GM12878 (cell line): Measurements from ENCODE around the gene PRDM12. TPM values are rescaled to one million over a fixed set of nuclear protein-coding genes. Genes with fewer than 3 reads are reported as not detected.

Experiments
- ASH2L ChIP-seq: fragments of 300-600, 200-600 bp; sonication (generic); IDR thresholded peaks from 2 replicates; pipeline ENCODE4 v1.6.1; 2017; ENCODE audit warnings: low read depth, mild to moderate bottlenecking, borderline replicate concordance
- ATF7 ChIP-seq: fragments of 450-650 bp; IDR thresholded peaks from 2 replicates; pipeline ENCODE4 v1.6.1; 2016; ENCODE audit warnings: low read depth, mild to moderate bottlenecking
- BCL11A ChIP-seq: IDR thresholded peaks from 2 replicates; pipeline ENCODE4 v1.6.1; 2011; ENCODE audit warnings: low read depth, low read length
- BCLAF1 ChIP-seq: fragments of 450-650 bp; IDR thresholded peaks from 2 replicates; pipeline ENCODE4 v1.6.1; 2017; ENCODE audit warnings: antibody characterized with exemption, mild to moderate bottlenecking, moderate library complexity
- BHLHE40 ChIP-seq, 2 experiments: fragments of 450-650 bp in 1 of 2; IDR thresholded peaks; 2 replicates each; pipeline ENCODE4 v1.6.1; 2011 to 2017; ENCODE audit warnings: low read depth in 2 of 2, borderline replicate concordance in 1 of 2, improper control_type of control experiment in 1 of 2, low read length in 1 of 2, mild to moderate bottlenecking in 1 of 2
- BRCA1 ChIP-seq: IDR thresholded peaks from 2 replicates; pipeline ENCODE4 v1.6.1; 2011; ENCODE audit warnings: low read depth, low read length, improper control_type of control experiment
- CBX5 ChIP-seq: sonication (generic); IDR thresholded peaks from 2 replicates; pipeline ENCODE4 v1.6.1; 2016; ENCODE audit warnings: low read depth, moderate library complexity, mild to moderate bottlenecking, inconsistent platforms
- CUX1 ChIP-seq: IDR thresholded peaks from 2 replicates; pipeline ENCODE4 v1.6.1; 2012; ENCODE audit warnings: improper control_type of control experiment, low read depth, low read length; ENCODE audit not compliant: insufficient replicate concordance
- E2F4 ChIP-seq: IDR thresholded peaks from 2 replicates; pipeline ENCODE4 v1.6.1; 2012; ENCODE audit warnings: low read depth, low read length, improper control_type of control experiment
- EGR1 ChIP-seq, 2 experiments: IDR thresholded peaks; 1 replicate in 1 of 2; 2 replicates in 1 of 2; pipeline ENCODE4 v1.6.1; 2011 to 2012; ENCODE audit warnings: low read depth in 2 of 2, low read length in 2 of 2, borderline replicate concordance in 1 of 2, mild to moderate bottlenecking in 1 of 2, moderate library complexity in 1 of 2
- HCFC1 ChIP-seq: fragments of 150-350 bp; IDR thresholded peaks from 2 replicates; pipeline ENCODE4 v1.6.1; 2014; ENCODE audit warnings: low read length
- KLF5 ChIP-seq: fragments of 450-650 bp; IDR thresholded peaks from 2 replicates; pipeline ENCODE4 v1.6.1; 2014; ENCODE audit warnings: mild to moderate bottlenecking; ENCODE audit not compliant: partially characterized antibody
- MYB ChIP-seq: fragments of 150-350 bp; IDR thresholded peaks from 2 replicates; pipeline ENCODE4 v1.6.1; 2014; ENCODE audit warnings: mild to moderate bottlenecking, low read depth, low read length, borderline replicate concordance
- NR2C1 ChIP-seq: fragments of 450-650 bp; IDR thresholded peaks from 2 replicates; pipeline ENCODE4 v1.6.1; 2017; ENCODE audit warnings: antibody characterized with exemption, mild to moderate bottlenecking, moderate library complexity
- POLR2A ChIP-seq: IDR thresholded peaks from 2 replicates; pipeline ENCODE4 v1.6.1; 2011; ENCODE audit warnings: low read depth, mild to moderate bottlenecking, low read length
- POU2F2 ChIP-seq: IDR thresholded peaks from 3 replicates; pipeline ENCODE4 v1.6.1; 2011; ENCODE audit warnings: low read depth, mild to moderate bottlenecking, low read length, borderline replicate concordance
- RB1 ChIP-seq: fragments of 450-650 bp; formaldehyde crosslinking; IDR thresholded peaks from 2 replicates; pipeline ENCODE4 v1.6.1; 2017; ENCODE audit warnings: mild to moderate bottlenecking, borderline replicate concordance
- SIN3A ChIP-seq: IDR thresholded peaks from 2 replicates; pipeline ENCODE4 v1.6.1; 2012; ENCODE audit warnings: low read depth, low read length, improper control_type of control experiment
- SREBF1 ChIP-seq: IDR thresholded peaks from 2 replicates; pipeline ENCODE4 v1.6.1; 2012; ENCODE audit warnings: mild to moderate bottlenecking, low read length
- STAT3 ChIP-seq: IDR thresholded peaks from 2 replicates; pipeline ENCODE4 v1.6.1; 2011; ENCODE audit warnings: low read depth, low read length, improper control_type of control experiment
- TARDBP ChIP-seq: IDR thresholded peaks from 2 replicates; pipeline ENCODE4 v1.6.1; 2016; ENCODE audit warnings: borderline replicate concordance
- TCF12 ChIP-seq: IDR thresholded peaks from 2 replicates; pipeline ENCODE4 v1.6.1; 2011; ENCODE audit warnings: low read depth, mild to moderate bottlenecking, low read length
- polyA plus RNA-seq, 11 experiments: library from polyadenylated mRNA; depleted of rRNA in 4 of 11; unstranded in 6 of 11; stranded (reverse) in 5 of 11; fragments of >200 nt; fragmentation: Nextera tagmentation in 4 of 11; fragmentation: Illumina TruSeq in 1 of 11; extraction: Ambion mirVana in 4 of 11; extraction: Trizol in 1 of 11; gene quantifications; 1 replicate in 1 of 11; 2 replicates in 10 of 11; pipeline versions ENCODE4 v1.2.1 to v1.2.3, GENCODE V29; 2011 to 2016; ENCODE audit warnings: inconsistent platforms in 2 of 11, missing spikeins in 2 of 11, low read depth in 1 of 11
- total RNA-seq, 4 experiments: library from RNA; depleted of rRNA in 3 of 4; stranded (reverse); fragments of >200 nt in 3 of 4; fragmentation: Illumina TruSeq in 1 of 4; extraction: Trizol in 1 of 4; gene quantifications; 2 replicates each; pipeline versions ENCODE4 v1.2.1 to v1.2.3, GENCODE V29; 2013 to 2021

The PRDM12 gene
- total and polyA plus RNA-seq, 10 of the 15 experiments (the other 5 are each of a cell fraction or from before 2014, with no cell fraction given): not detected

GRCh38 chr9:130712564-130713285 lies 48.3 kb downstream of the PRDM12 start (continued):
- no peak for TF ChIP-seq CUX1
- TF ChIP-seq POLR2A: peak; percentile 90
- no peak; the same call in 1 of the 2 replicates for TF ChIP-seq TCF12
- TF ChIP-seq NR2C1: peak; percentile 76
- no peak for TF ChIP-seq ASH2L
- TF ChIP-seq TARDBP: 0 out of 2 replicates have a peak, but pooled peaks have one; percentile 57
- TF ChIP-seq STAT3: no peak
- no peak for TF ChIP-seq KLF5
- TF ChIP-seq BHLHE40 (IDR thresholded peaks at IDR 0.05; ENCODE audit: borderline replicate concordance in 1 of 2, low read depth in 2 of 2, low read length in 1 of 2): peak in 1 of 2 experiments; percentile 71; a peak in 1 of 4 replicates
- TF ChIP-seq MYB: no peak
- no peak for TF ChIP-seq BRCA1
- 0 out of 2 replicates have a peak, but pooled peaks have one; percentile 38 for TF ChIP-seq SREBF1
- no peak for TF ChIP-seq BCL11A
- TF ChIP-seq HCFC1: peak; percentile 89
- no peak for TF ChIP-seq SIN3A
- TF ChIP-seq E2F4: no peak
- peak; percentile 4; the same call in 1 of the 2 replicates for TF ChIP-seq RB1
- no peak; the same call in 1 of the 2 replicates for TF ChIP-seq CBX5
- no peak for TF ChIP-seq ATF7
- TF ChIP-seq POU2F2: peak; percentile 17; the same call in 1 of the 3 replicates
- no peak for TF ChIP-seq BCLAF1
- TF ChIP-seq EGR1 (IDR thresholded peaks at IDR 0.05; ENCODE audit: borderline replicate concordance in 1 of 2, low read depth in 2 of 2, low read length in 2 of 2): peak in 1 of 2 experiments; percentile 46; a peak in 1 of 3 replicates
